Tibial artery (tissue), 4 donors: ENCODE results near the gene APMAP.

ENCODE experiments used
- DNase-seq, 2 donors: peaks; one replicate each; pipeline ENCODE4 v3.0.0-alpha.2; 2019
- H3K27ac ChIP-seq, 2 donors: fragments of 200-600 bp; sonication (generic) in 1 of 2; 1 replicate in 1 of 2; 2 replicates in 1 of 2; pipeline ENCODE4 v1.5.1; 2018 to 2019; ENCODE audit warnings: mild to moderate bottlenecking in 1 of 2
- H3K27me3 ChIP-seq, 2 donors: fragments of 200-600 bp; sonication (generic) in 1 of 2; one replicate each; pipeline versions ENCODE4 v1.5.1 to v1.6.0; 2016 to 2019
- H3K36me3 ChIP-seq, 3 donors: fragments of 200-600 bp; sonication (generic) in 2 of 3; one replicate each; pipeline ENCODE4 v1.5.1; 2016 to 2019; ENCODE audit warnings: mild to moderate bottlenecking in 2 of 3
- H3K4me1 ChIP-seq, 4 donors: fragments of 200-600 bp; sonication (generic) in 2 of 4; 1 replicate in 3 of 4; 2 replicates in 1 of 4; pipeline ENCODE4 v1.5.1; 2016 to 2019
- H3K4me3 ChIP-seq, 2 donors: fragments of 200-600 bp; sonication (generic) in 1 of 2; 1 replicate in 1 of 2; 2 replicates in 1 of 2; pipeline ENCODE4 v1.5.1; 2018 to 2019; ENCODE audit warnings: mild to moderate bottlenecking in 2 of 2
- H3K9me3 ChIP-seq, 3 donors: fragments of 200-600 bp; sonication (generic) in 1 of 3; one replicate each; pipeline ENCODE4 v1.5.1; 2016 to 2019
- CTCF ChIP-seq, 2 experiments: fragments of 200-600 bp in 1 of 2; fragments of 450-650 bp in 1 of 2; IDR thresholded peaks; one replicate each; pipeline ENCODE4 v1.5.1; 2017 to 2019; ENCODE audit warnings: antibody characterized with exemption in 2 of 2, mild to moderate bottlenecking in 1 of 2, moderate library complexity in 1 of 2
- intact Hi-C: fragments of 100-400 bp; cut with DNase I; formaldehyde crosslinking; loops from one replicate; pipeline ENCODE4 v1.15.0; 2023; ENCODE audit warnings: low total_unique reads

The APMAP gene

GRCh38 chr20:24917797-24918578, 74.6 kb downstream of the APMAP start:
- Histone ChIP-seq H3K4me1 (peaks cover 0 to 11% (median 7%) of the 10 kb centered on the region in 4 donors), H3K36me3 (no peaks in the 10 kb centered on the region), H3K4me3 (peak overlapping the region in 1 of 2 donors; percentile 14), H3K27me3 (no peaks in the 10 kb centered on the region), H3K27ac (no peak overlapping the region), H3K9me3 (no peaks in the 10 kb centered on the region)
- DNase-seq, result peak; percentile 54 to 78
- peak; percentile 82 to 85 for TF ChIP-seq CTCF (IDR thresholded peaks at IDR 0.05)
- intact Hi-C loops, result no loop called here

DNA sequence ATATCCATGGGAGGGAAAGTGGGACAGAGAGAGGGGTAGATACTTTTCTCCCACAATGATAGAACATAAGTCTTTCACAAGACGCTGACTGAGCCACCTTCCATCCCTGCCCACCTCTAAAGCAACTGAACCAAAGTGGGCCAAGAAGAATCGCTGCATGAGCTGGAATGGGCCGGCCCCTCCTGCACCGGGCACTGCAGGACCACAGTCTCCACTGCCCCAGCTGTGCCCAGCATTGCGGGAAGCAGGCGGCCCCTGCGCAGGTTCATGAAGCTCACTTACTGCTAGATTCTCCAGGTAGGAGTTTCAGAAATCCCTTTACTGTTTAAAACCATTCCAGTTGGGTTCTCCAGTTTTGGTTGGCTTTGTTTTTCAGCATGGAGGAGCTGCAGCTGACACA, 75.5 kb downstream of the APMAP start:
- no peak overlapping the region for H3K4me3 ChIP-seq
- H3K9me3 ChIP-seq, result no peaks in the 10 kb centered on the region
- H3K4me1 ChIP-seq, result peaks cover 0 to 11% (median 7%) of the 10 kb centered on the region in 4 donors
- H3K27ac ChIP-seq, result no peak overlapping the region
- no peak for TF ChIP-seq CTCF (IDR thresholded peaks at IDR 0.05)
- DNase-seq, result no peak
- H3K27me3 ChIP-seq, result no peaks in the 10 kb centered on the region
- intact Hi-C loops, result no loop called here
- H3K36me3 ChIP-seq, result no peaks in the 10 kb centered on the region

GRCh38 chr20:24916412-24916811, 76.1 kb downstream of the APMAP start:
- DNase-seq, result no peak
- intact Hi-C loops, result no loop called here
- Histone ChIP-seq H3K27me3 (no peaks in the 10 kb centered on the region), H3K27ac (no peak overlapping the region), H3K4me1 (peaks cover 0 to 11% (median 7%) of the 10 kb centered on the region in 4 donors), H3K4me3 (no peak overlapping the region), H3K9me3 (no peaks in the 10 kb centered on the region), H3K36me3 (no peaks in the 10 kb centered on the region)
- no peak for TF ChIP-seq CTCF (IDR thresholded peaks at IDR 0.05)

- Histone ChIP-seq H3K4me3 (no peak overlapping the region), H3K27me3 (no peaks in the 10 kb centered on the region), H3K27ac (no peak overlapping the region), H3K4me1 (peaks cover 0 to 11% (median 7%) of the 10 kb centered on the region in 4 donors), H3K9me3 (no peaks in the 10 kb centered on the region), H3K36me3 (no peaks in the 10 kb centered on the region)
- TF ChIP-seq CTCF (IDR thresholded peaks at IDR 0.05), result no peak
- intact Hi-C loops, result no loop called here
- DNase-seq, result no peak
Measured at GRCh38 chr20:24915892-24916291, 76.7 kb downstream of the APMAP start.

- no peak for TF ChIP-seq CTCF (IDR thresholded peaks at IDR 0.05)
- H3K27ac ChIP-seq, result no peak overlapping the region
- DNase-seq, result no peak
- peaks cover 0 to 11% (median 7%) of the 10 kb centered on the region in 4 donors for H3K4me1 ChIP-seq
- no peaks in the 10 kb centered on the region for H3K36me3 ChIP-seq
- intact Hi-C loops, result no loop called here
- H3K27me3 ChIP-seq, result no peaks in the 10 kb centered on the region
- H3K9me3 ChIP-seq, result no peaks in the 10 kb centered on the region
- no peak overlapping the region for H3K4me3 ChIP-seq
Measured at GRCh38 chr20:24915440-24915839, 77.1 kb downstream of the APMAP start.
